Breast epithelium (tissue), 3 donors: ENCODE data around the gene B2M.

Experiments
- CTCF ChIP-seq, 3 donors: fragments of 450-650 bp; IDR thresholded peaks; one replicate each; pipeline ENCODE4 v1.5.1; 2016 to 2017; ENCODE audit warnings: antibody characterized with exemption in 3 of 3, mild to moderate bottlenecking in 3 of 3, moderate library complexity in 3 of 3
- POLR2A ChIP-seq: fragments of 450-650 bp; IDR thresholded peaks from one replicate; pipeline ENCODE4 v1.6.1; 2016; ENCODE audit warnings: antibody characterized with exemption, mild to moderate bottlenecking, moderate library complexity
- POLR2AphosphoS5 ChIP-seq, 3 donors: sonication (generic); formaldehyde crosslinking; IDR thresholded peaks; one replicate each; pipeline ENCODE4 v1.6.1; 2017; ENCODE audit warnings: antibody characterized with exemption in 3 of 3

GRCh38 chr15:44738340-44738984, 27.1 kb downstream of the B2M start:
- TF ChIP-seq CTCF (IDR thresholded peaks at IDR 0.05), result peak; percentile 21 to 67 (median 65)
- no peak for TF ChIP-seq POLR2A
- TF ChIP-seq POLR2AphosphoS5 (IDR thresholded peaks at IDR 0.05), result no peak
